K562 (cell line): ENCODE measurements around the gene CSF3. TPM values are rescaled to one million over a fixed set of nuclear protein-coding genes. Genes with fewer than 3 reads are reported as not detected.

Source experiments
- ATAC-seq: fragments of 200-7000 bp; cut with Tn5 transposase; 3 replicates; pipeline ENCODE4 v1.9.1; 2020; ENCODE audit warnings: moderate library complexity
- BruUV-seq: library from RNA; stranded (reverse); fragments of 400-500 nt; replicated peaks from 2 replicates; lab custom pipeline; 2021; lab: Mats Ljungman, UMichigan
- CTCF ChIA-PET: fragments of 300-600 bp; formaldehyde crosslinking; extraction: SDS; loops from one replicate; lab custom pipeline; 2021; ENCODE audit warnings: low intra/inter-chr PET ratio; lab: Yijun Ruan, JAX
- POLR2A ChIA-PET: fragments of 300-600, 350-650 bp; sonication (Branson Sonifier 250); formaldehyde crosslinking; extraction: SDS; loops from one replicate; lab custom pipeline; 2021; ENCODE audit warnings: antibody characterized with exemption, inconsistent platforms; lab: Yijun Ruan, JAX
- DNase-seq, 4 experiments: peaks; one replicate each; pipeline versions ENCODE4 v3.0.0 to v3.0.0-alpha.2; 2011 to 2018; ENCODE audit warnings: low spot score in 3 of 4, mixed read lengths in 3 of 4; ENCODE audit errors: extremely low read depth in 1 of 4
- FAIRE-seq: peaks from 2 replicates; lab custom pipeline; 2011; peaks lifted over from hg19 to GRCh38; lab: Jason Lieb, UNC
- H2AFZ ChIP-seq: 2 replicates; pipeline ENCODE4 v1.6.0; 2011; ENCODE audit warnings: low read depth, low read length, control low read depth, inconsistent platforms
- H3K27ac ChIP-seq: fragments of 200-600 bp; 3 replicates; pipeline ENCODE4 v1.8.0; 2011; ENCODE audit warnings: low read depth, mild to moderate bottlenecking, control low read depth, inconsistent platforms, low read length, moderate library complexity, mixed read lengths; ENCODE audit errors: extremely low read depth
- H3K27me3 ChIP-seq, 2 experiments: fragments of 300-600 bp in 1 of 2; 2 replicates in 1 of 2; 3 replicates in 1 of 2; pipeline versions ENCODE4 v1.6.0 to v1.8.0; 2011; ENCODE audit warnings: inconsistent platforms in 2 of 2, low read length in 2 of 2, mild to moderate bottlenecking in 1 of 2, mixed read lengths in 1 of 2, moderate library complexity in 1 of 2; ENCODE audit not compliant: control insufficient read depth in 2 of 2, insufficient read depth in 2 of 2
- H3K36me3 ChIP-seq: fragments of 300-600 bp; 3 replicates; pipeline ENCODE4 v1.8.0; 2011; ENCODE audit warnings: mild to moderate bottlenecking, low read length, inconsistent platforms; ENCODE audit not compliant: control insufficient read depth, insufficient read depth
- H3K4me1 ChIP-seq, 2 experiments: fragments of 200-600 bp in 1 of 2; replicated peaks in 1 of 2; 2 replicates in 1 of 2; 3 replicates in 1 of 2; pipeline versions ENCODE4 v1.5.1 to v1.8.0; 2011; ENCODE audit warnings: inconsistent platforms in 2 of 2, low read length in 2 of 2, mild to moderate bottlenecking in 1 of 2, mixed read lengths in 1 of 2, moderate library complexity in 1 of 2; ENCODE audit not compliant: control insufficient read depth in 2 of 2, insufficient read depth in 2 of 2
- H3K4me2 ChIP-seq: 2 replicates; pipeline ENCODE4 v1.6.1; 2011; ENCODE audit warnings: low read length, control low read depth, inconsistent platforms, mixed read lengths; ENCODE audit not compliant: insufficient read depth
- H3K4me3 ChIP-seq: fragments of 200-600 bp; sonication (generic), shearing (Covaris generic); 2 replicates; pipeline ENCODE4 v1.5.1; 2016; ENCODE audit warnings: control low read depth, inconsistent platforms
- H3K79me2 ChIP-seq: fragments of 200-600 bp; 3 replicates; pipeline ENCODE4 v1.8.0; 2011; ENCODE audit warnings: low read length, inconsistent platforms; ENCODE audit not compliant: control insufficient read depth, insufficient read depth
- H3K9ac ChIP-seq, 2 experiments: 2 replicates each; pipeline versions ENCODE4 v1.6.0 to v1.6.1; 2011; ENCODE audit warnings: low read depth in 2 of 2, low read length in 2 of 2, control low read depth in 1 of 2, inconsistent platforms in 1 of 2, mild to moderate bottlenecking in 1 of 2, mixed read lengths in 1 of 2; ENCODE audit not compliant: insufficient read depth in 1 of 2
- H3K9me1 ChIP-seq: one replicate; pipeline ENCODE4 v1.6.0; 2011; ENCODE audit warnings: inconsistent platforms, mild to moderate bottlenecking, low read length, moderate library complexity; ENCODE audit not compliant: control insufficient read depth, insufficient read depth
- H3K9me3 ChIP-seq: replicated peaks from 2 replicates; pipeline ENCODE4 v1.5.1; 2011; ENCODE audit warnings: low read depth, low read length, inconsistent platforms; ENCODE audit not compliant: control insufficient read depth, insufficient read depth
- H4K20me1 ChIP-seq: replicated peaks from 2 replicates; pipeline ENCODE4 v1.6.1; 2011; ENCODE audit warnings: low read length, inconsistent platforms, mixed read lengths; ENCODE audit not compliant: control insufficient read depth, insufficient read depth
- FOXP1 ChIP-seq: sonication (generic); formaldehyde crosslinking; IDR thresholded peaks from 2 replicates; pipeline ENCODE4 v1.8.0; 2022; ENCODE audit warnings: mild to moderate bottlenecking, missing genetic modification reagents
- HNRNPH1 ChIP-seq: fragments of 200-400 bp; formaldehyde crosslinking; optimal IDR thresholded peaks from 2 replicates; pipeline ENCODE3; 2017; ENCODE audit warnings: low read depth, mild to moderate bottlenecking, low read length, moderate library complexity
- HNRNPL ChIP-seq: fragments of 200-400 bp; formaldehyde crosslinking; IDR thresholded peaks from 2 replicates; pipeline ENCODE4 v1.6.1; 2017; ENCODE audit warnings: low read depth, mild to moderate bottlenecking, low read length
- MTA3 ChIP-seq: fragments of 450-650 bp; formaldehyde crosslinking; IDR thresholded peaks from 2 replicates; pipeline ENCODE4 v1.6.1; 2017; ENCODE audit warnings: mild to moderate bottlenecking, borderline replicate concordance
- NELFE ChIP-seq: IDR thresholded peaks from 2 replicates; pipeline ENCODE4 v1.6.1; 2011; ENCODE audit warnings: mild to moderate bottlenecking; ENCODE audit not compliant: insufficient read depth, insufficient read length
- NR1H2 ChIP-seq: sonication (generic); formaldehyde crosslinking; IDR thresholded peaks from 2 replicates; pipeline ENCODE4 v1.4.0; 2020; ENCODE audit warnings: mild to moderate bottlenecking, missing genetic modification reagents
- NR3C1 ChIP-seq: sonication (generic); formaldehyde crosslinking; IDR thresholded peaks from 2 replicates; pipeline ENCODE4 v1.8.1; 2022; ENCODE audit warnings: missing genetic modification reagents
- NUFIP1 ChIP-seq: fragments of 450-650 bp; IDR thresholded peaks from 2 replicates; pipeline ENCODE4 v1.6.1; 2018; ENCODE audit not compliant: partially characterized antibody
- RB1 ChIP-seq: fragments of 450-650 bp; IDR thresholded peaks from 2 replicates; pipeline ENCODE4 v1.6.1; 2017; ENCODE audit warnings: low read depth, mild to moderate bottlenecking
- SIN3B ChIP-seq: fragments of 450-650 bp; IDR thresholded peaks from 2 replicates; pipeline ENCODE4 v1.6.1; 2017; ENCODE audit warnings: low read depth, mild to moderate bottlenecking, moderate library complexity
- SNRNP70 ChIP-seq: fragments of 200-400 bp; formaldehyde crosslinking; optimal IDR thresholded peaks from 2 replicates; pipeline ENCODE3; 2017; ENCODE audit warnings: low read depth, low read length
- ZNF143 ChIP-seq: sonication (generic); formaldehyde crosslinking; IDR thresholded peaks from 2 replicates; pipeline ENCODE4 v1.9.0; 2022; ENCODE audit warnings: mild to moderate bottlenecking, missing genetic modification reagents
- ZNF436 ChIP-seq: fragments of 250-450, 450-650 bp; sonication (Bioruptor Pico); formaldehyde crosslinking; IDR thresholded peaks from 2 replicates; pipeline ENCODE4 v1.7.0; 2020; ENCODE audit warnings: mild to moderate bottlenecking
- WGBS: fragments of 100-300 bp; shearing (Covaris generic); methylation state at CpG from one replicate; pipeline ENCODE4 v1.1.6; 2016; ENCODE audit warnings: low coverage, mixed read lengths; ENCODE audit not compliant: insufficient coverage; ENCODE audit errors: missing lambda C conversion rate; 5-methylcytosine and 5-hydroxymethylcytosine counted together
- in situ Hi-C: fragments of 300-500 bp; cut with MboI; formaldehyde crosslinking; loops from 4 replicates; pipeline ENCODE4 v1.15.0; 2018; ENCODE audit warnings: inconsistent platforms, mixed read lengths
- intact Hi-C: fragments of 100-400 bp; cut with micrococcal nuclease; formaldehyde crosslinking; loops from 2 replicates; pipeline ENCODE4 v1.14.2; 2022
- polyA plus RNA-seq, 8 experiments: library from polyadenylated mRNA; depleted of rRNA in 4 of 8; stranded (reverse) in 5 of 8; unstranded in 3 of 8; fragments of >200 nt; fragmentation: Nextera tagmentation in 2 of 8; fragmentation: Illumina TruSeq in 1 of 8; extraction: Ambion mirVana in 2 of 8; extraction: Trizol in 1 of 8; gene quantifications; 2 replicates each; pipeline versions ENCODE4 v1.2.1 to v1.2.3, GENCODE V29; 2011 to 2014; ENCODE audit warnings: inconsistent platforms in 1 of 8, missing spikeins in 1 of 8
- total RNA-seq, 7 experiments: library from RNA; depleted of rRNA in 6 of 7; stranded (reverse); fragments of >200 nt in 6 of 7; fragmentation: Illumina TruSeq in 2 of 7; extraction: Trizol in 2 of 7; gene quantifications; 2 replicates each; pipeline versions ENCODE4 v1.2.1 to v1.2.3, GENCODE V29; 2011 to 2021; ENCODE audit warnings: low replicate concordance in 1 of 7
- TF ChIP-seq, protein P1 (sequence below), 2 experiments: fragments of 450-650 bp; IDR thresholded peaks; 2 replicates each; pipeline ENCODE4 v1.6.1; 2016

CSF3 gene
- total and polyA plus RNA-seq, 9 of the 15 experiments (the other 6 are each of a cell fraction or from before 2014, with no cell fraction given), result 0.19 TPM; not detected in 8

DNA sequence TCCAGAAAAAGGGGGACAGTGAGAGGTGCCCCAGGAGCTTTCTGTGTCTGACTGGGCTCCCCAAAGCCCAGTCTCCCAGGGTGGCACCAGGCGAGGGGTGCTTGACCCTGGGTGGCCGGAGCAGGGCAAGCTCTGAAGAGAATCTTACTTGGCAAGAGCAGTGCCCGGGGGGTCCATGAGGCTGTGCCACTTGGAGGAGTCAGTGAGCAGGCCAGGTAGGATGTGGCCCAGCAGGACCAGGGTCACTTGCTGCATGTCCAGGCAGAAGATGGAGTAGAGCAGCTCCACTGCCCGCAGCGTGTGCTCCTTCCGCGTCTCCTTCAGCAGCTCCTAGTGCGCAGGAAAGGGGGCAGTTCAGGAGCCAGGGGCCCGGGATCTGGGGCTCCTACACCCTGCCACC is 7.3 kb downstream of the CSF3 start:
- no peak overlapping the region for H2AFZ ChIP-seq
- H3K4me1 ChIP-seq, result peaks cover 2 to 39% of the 10 kb centered on the region in 2 experiments; a peak in 4 of 5 replicates
- ChIA-PET POLR2A (interaction anchor here (0.6 to 0.7 kb wide), 4 partner anchors 13 to 1672 kb away, joined by 3 read pairs; no protein-coding TSS in a partner anchor), CTCF (no interaction called here)
- no peak overlapping the region for H3K4me2 ChIP-seq
- no TSS peak for BruUV-seq
- no peak overlapping the region for H3K4me3 ChIP-seq
- WGBS, result 98% methylated on average over 6 of the region's 9 CpGs
- intact Hi-C loops, result no loop called here
- no peaks in the 10 kb centered on the region for H3K9me1 ChIP-seq
- H3K9me3 ChIP-seq, result no peaks in the 10 kb centered on the region
- no peak for FAIRE-seq
- 0 out of 2 replicates have a peak, but pooled peaks cover 4% of the 10 kb centered on the region for H4K20me1 ChIP-seq
- in situ Hi-C loops, result loop anchor here (25.0 kb wide), 1 partner anchor 265 kb away; the partner anchor contains the start of gene CDC6
- peaks cover 87% of the 10 kb centered on the region for H3K36me3 ChIP-seq
- no peaks in the 10 kb centered on the region for H3K79me2 ChIP-seq
- ATAC-seq, result no peak
- no peak overlapping the region for H3K27ac ChIP-seq
- H3K9ac ChIP-seq, result no peak overlapping the region; a peak in 1 of 4 replicates
- no peaks in the 10 kb centered on the region for H3K27me3 ChIP-seq
- no peak for DNase-seq
- no peak for TF ChIP-seq SNRNP70
- no peak for TF ChIP-seq RB1
- no peak for TF ChIP-seq NR1H2 (CRISPR knock-in tag)
- TF ChIP-seq, protein P1, sequence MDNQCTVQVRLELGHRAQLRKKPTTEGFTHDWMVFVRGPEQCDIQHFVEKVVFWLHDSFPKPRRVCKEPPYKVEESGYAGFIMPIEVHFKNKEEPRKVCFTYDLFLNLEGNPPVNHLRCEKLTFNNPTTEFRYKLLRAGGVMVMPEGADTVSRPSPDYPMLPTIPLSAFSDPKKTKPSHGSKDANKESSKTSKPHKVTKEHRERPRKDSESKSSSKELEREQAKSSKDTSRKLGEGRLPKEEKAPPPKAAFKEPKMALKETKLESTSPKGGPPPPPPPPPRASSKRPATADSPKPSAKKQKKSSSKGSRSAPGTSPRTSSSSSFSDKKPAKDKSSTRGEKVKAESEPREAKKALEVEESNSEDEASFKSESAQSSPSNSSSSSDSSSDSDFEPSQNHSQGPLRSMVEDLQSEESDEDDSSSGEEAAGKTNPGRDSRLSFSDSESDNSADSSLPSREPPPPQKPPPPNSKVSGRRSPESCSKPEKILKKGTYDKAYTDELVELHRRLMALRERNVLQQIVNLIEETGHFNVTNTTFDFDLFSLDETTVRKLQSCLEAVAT (IDR thresholded peaks at IDR 0.05), result no peak
- TF ChIP-seq HNRNPL, result no peak
- no peak for TF ChIP-seq FOXP1 (CRISPR knock-in tag)
- no peak for TF ChIP-seq ZNF143 (CRISPR knock-in tag)
- TF ChIP-seq NR3C1, result no peak
- no peak for TF ChIP-seq NUFIP1
- TF ChIP-seq SIN3B, result no peak
- no peak for TF ChIP-seq ZNF436 (CRISPR knock-in tag)
- TF ChIP-seq NELFE, result no peak
- TF ChIP-seq MTA3, result no peak
- no peak for TF ChIP-seq HNRNPH1
